GM18505 (cell line): ENCODE results near the gene TRIM41.
"Not testable (repeated sequence)": the region's sequence is repeated elsewhere in the genome, so short reads cannot be mapped to it uniquely, and the experiment has no call there.

Source experiments
- ATAC-seq: cut with Tn5 transposase; IDR thresholded peaks from one replicate; pipeline ENCODE4 v1.9.1; 2021; ENCODE audit not compliant: unreplicated experiment
- POLR2A ChIP-seq: IDR thresholded peaks from 4 replicates; pipeline ENCODE4 v1.6.1; 2011; ENCODE audit warnings: borderline replicate concordance; ENCODE audit not compliant: insufficient read depth, insufficient read length; ENCODE audit errors: extremely low read depth

Gene TRIM41

GRCh38 chr5:181280251-181280762 lies 57.2 kb downstream of the TRIM41 start:
- no peak for TF ChIP-seq POLR2A
- no peak for ATAC-seq

GRCh38 chr5:181281077-181281983 lies 58.2 kb downstream of the TRIM41 start:
- no peak for ATAC-seq
- TF ChIP-seq POLR2A = no peak

- no peak for TF ChIP-seq POLR2A
- ATAC-seq = no peak
These were observed 58.9 kb downstream of the TRIM41 start for GRCh38 chr5:181281984-181282316.

- ATAC-seq = not testable (repeated sequence)
These were observed 59.3 kb downstream of the TRIM41 start for GRCh38 chr5:181282415-181282814.

GRCh38 chr5:181282874-181283273 lies 59.8 kb downstream of the TRIM41 start:
- TF ChIP-seq POLR2A = no peak
- no peak for ATAC-seq

GRCh38 chr5:181283347-181283746 lies 60.3 kb downstream of the TRIM41 start:
- no peak for TF ChIP-seq POLR2A
- ATAC-seq = no peak

- not testable (repeated sequence) for ATAC-seq
These were observed 61.0 kb downstream of the TRIM41 start for GRCh38 chr5:181283841-181284755.
